Head of caudate nucleus (tissue), 42 donors: ENCODE measurements around the gene IRF2BPL.

Experiments used
- DNase-seq, 42 donors: peaks; one replicate each; pipeline versions ENCODE4 v3.0.0 to v3.0.0-alpha.2; 2020 to 2021; ENCODE audit warnings: mixed read lengths in 7 of 42
- intact Hi-C: fragments of 100-400 bp; cut with DNase I; formaldehyde crosslinking; loops from one replicate; pipeline ENCODE4 v1.15.0; 2022

IRF2BPL gene

DNA sequence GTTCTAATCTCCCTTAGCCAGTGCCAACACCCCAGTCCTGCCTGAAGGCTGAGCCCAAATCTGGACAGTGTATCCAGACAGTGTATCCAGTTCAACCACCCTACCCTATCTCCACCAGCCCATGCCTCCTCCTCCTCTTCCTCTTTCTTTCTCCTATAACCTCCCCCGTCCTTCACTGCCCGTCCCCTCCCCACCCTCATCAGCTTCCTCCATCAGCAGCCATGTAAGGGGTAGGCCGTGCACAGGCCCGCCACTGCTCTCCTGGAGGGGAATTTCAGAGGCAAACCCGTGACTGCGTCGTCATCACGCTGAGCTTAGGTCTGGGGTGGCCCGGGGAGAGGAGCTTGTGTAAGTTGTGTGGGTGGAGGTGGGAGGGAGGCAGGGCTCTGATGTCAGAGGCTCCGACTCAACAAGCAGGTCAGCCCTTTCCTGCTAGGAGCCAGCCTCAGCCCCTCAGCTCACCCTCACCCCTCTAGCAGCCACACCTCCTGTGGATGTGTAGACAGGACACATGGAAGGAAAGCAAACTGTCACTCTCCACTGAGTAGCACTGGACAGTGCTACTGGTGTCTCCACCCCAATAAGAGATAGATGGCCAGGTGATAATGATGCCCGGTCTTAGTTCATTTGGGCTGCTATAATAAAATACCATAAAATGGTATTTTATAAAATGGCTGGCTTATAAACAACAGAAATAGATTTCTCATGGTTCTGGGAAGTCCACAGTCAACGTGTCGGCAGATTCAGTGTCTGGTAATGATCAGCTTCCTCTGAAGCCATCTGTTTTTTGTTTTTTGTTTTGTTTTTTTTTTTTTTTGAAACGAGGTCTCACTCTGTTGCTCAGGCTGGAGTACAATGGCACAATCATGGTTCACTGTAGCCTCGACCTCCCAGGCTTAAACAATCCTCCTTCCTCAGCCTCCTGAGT is 50.5 kb downstream of the IRF2BPL start:
- intact Hi-C loops = no loop called here
- DNase-seq = peak; percentile 27 to 86 (median 64)

DNA sequence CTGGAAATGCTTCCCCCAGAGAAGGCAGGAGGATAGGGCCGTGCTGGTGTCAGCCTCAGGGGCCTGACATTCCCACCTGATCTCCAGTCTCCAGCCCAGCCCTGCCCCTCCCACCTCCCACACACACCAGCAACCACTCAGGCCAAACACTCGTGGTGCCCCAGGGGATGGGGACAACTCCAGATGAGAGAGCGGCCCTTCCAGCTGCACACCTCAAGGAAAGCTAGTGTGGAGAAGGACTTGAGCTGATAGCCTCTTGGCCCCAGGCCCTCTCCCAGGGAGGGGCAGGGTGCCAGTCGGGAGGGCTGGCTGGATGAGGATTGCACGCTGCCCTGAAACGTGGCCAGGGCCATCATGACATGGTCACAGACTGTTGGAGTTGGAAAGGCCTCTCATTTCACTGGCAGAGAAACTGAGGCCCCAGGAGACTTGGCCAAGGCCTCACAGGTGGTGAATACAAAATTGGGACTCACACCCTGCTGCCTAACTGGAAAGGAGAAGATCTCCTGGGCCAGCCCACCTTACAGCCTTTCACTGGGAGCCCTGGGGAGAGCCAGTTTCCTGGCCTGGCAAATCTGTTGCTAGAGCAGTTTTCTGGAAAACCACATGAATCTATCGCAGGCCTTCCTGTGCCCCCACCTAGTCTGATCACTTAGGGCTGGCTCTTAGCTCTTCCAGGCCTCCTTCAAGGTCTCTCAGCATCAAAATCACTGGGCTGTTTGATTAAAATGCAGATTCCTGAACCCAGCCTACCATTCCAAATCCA is 52.1 kb downstream of the IRF2BPL start:
- DNase-seq = no peak
- intact Hi-C loops = no loop called here

DNA sequence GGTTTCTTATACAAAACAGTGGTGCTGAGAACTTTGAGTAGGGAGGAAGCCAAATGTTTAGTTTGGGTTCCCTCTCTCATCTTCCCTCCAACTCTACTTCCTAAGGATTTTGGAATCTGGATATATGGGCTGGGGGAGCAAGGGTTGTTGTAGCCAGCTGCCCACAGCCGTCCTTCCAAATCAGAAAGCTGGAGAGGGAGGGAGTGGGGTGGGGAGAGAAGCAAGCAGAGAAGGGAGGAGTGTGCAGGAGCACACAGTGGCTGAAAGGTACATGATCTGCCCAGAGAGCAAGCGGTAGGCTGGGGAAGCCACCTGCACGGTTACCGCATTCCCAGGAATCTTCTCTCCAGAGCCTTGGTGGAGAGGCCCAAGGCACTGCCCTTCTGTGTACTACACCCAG is 52.7 kb downstream of the IRF2BPL start:
- no peak for DNase-seq
- intact Hi-C loops = no loop called here

DNA sequence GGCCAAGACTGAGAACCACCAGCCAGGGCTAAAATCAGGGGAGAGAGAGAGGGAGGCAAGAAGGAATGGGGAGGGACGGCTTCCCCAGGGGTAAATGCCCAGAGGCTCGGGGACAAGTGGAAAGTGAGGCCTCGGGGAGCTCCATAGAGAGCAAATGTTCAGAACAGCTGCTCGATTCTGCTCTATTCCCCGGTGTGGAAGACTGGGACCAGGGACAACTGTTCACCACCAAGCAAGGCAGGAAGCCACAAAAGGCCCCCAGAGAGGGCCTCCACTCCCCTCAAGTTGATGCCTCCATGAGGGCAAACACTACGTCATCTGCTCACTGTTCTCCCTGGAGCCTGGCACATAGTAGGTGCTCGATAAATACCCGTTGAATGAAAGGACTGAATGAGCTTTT is 53.5 kb downstream of the IRF2BPL start:
- intact Hi-C loops = no loop called here
- DNase-seq = no peak
